IMR-90 (cell line): Measurements from ENCODE around the gene IGLL1. TPM values are rescaled to one million over a fixed set of nuclear protein-coding genes. Genes with fewer than 3 reads are reported as not detected.
"Not testable (repeated sequence)": the region's sequence is repeated elsewhere in the genome, so short reads cannot be mapped to it uniquely, and the experiment has no call there.

ENCODE experiments used
- ATAC-seq: fragments of 200-7000 bp; cut with Tn5 transposase; 2 replicates; pipeline ENCODE4 v1.9.1; 2020; ENCODE audit warnings: low read depth, mild to moderate bottlenecking, moderate library complexity
- BruUV-seq: library from RNA; stranded (reverse); fragments of 400-500 nt; replicated peaks from 2 replicates; lab custom pipeline; 2021; lab: Mats Ljungman, UMichigan
- CTCF ChIA-PET: fragments of 300-600 bp; formaldehyde crosslinking; extraction: SDS; loops from one replicate; lab custom pipeline; 2021; ENCODE audit warnings: antibody characterized with exemption; lab: Yijun Ruan, JAX
- POLR2A ChIA-PET: fragments of 300-600 bp; sonication (Branson Sonifier 250); formaldehyde crosslinking; loops from one replicate; lab custom pipeline; 2022; ENCODE audit warnings: antibody characterized with exemption; ENCODE audit not compliant: unreplicated experiment; lab: Charles Lee
- DNase-seq: peaks from one replicate; pipeline ENCODE4 v3.0.0; 2013
- H2AFZ ChIP-seq: replicated peaks from 2 replicates; pipeline ENCODE3; 2013; ENCODE audit warnings: low read length, mild to moderate bottlenecking; ENCODE audit not compliant: poor library complexity
- H2AK5ac ChIP-seq: 2 replicates; pipeline ENCODE4 v1.6.1; 2013; ENCODE audit warnings: low read depth, low read length, inconsistent platforms
- H2AK9ac ChIP-seq: replicated peaks from 2 replicates; pipeline ENCODE3; 2013; ENCODE audit warnings: mild to moderate bottlenecking, low read depth, low read length, moderate library complexity; ENCODE audit not compliant: poor library complexity
- H2BK120ac ChIP-seq: 2 replicates; pipeline ENCODE4 v1.6.1; 2013; ENCODE audit warnings: low read depth, low read length, inconsistent platforms
- H2BK15ac ChIP-seq: 3 replicates; pipeline ENCODE4 v1.6.1; 2013; ENCODE audit warnings: low read depth, low read length, inconsistent platforms
- H2BK20ac ChIP-seq: 2 replicates; pipeline ENCODE4 v1.6.1; 2013; ENCODE audit warnings: low read depth, mild to moderate bottlenecking, inconsistent platforms, low read length, moderate library complexity
- H2BK5ac ChIP-seq: 2 replicates; pipeline ENCODE4 v1.6.1; 2013; ENCODE audit warnings: mild to moderate bottlenecking, low read depth, low read length, inconsistent platforms; ENCODE audit not compliant: poor library complexity, severe bottlenecking
- H3K14ac ChIP-seq: replicated peaks from 2 replicates; pipeline ENCODE4 v1.6.1; 2013; ENCODE audit warnings: low read depth, low read length, inconsistent platforms
- H3K18ac ChIP-seq: 2 replicates; pipeline ENCODE4 v1.6.1; 2013; ENCODE audit warnings: low read depth, low read length, control low read depth
- H3K23ac ChIP-seq: 2 replicates; pipeline ENCODE4 v1.6.1; 2013; ENCODE audit warnings: low read depth, low read length, inconsistent platforms
- H3K27ac ChIP-seq: 2 replicates; pipeline ENCODE4 v1.5.1; 2013; ENCODE audit warnings: mild to moderate bottlenecking, control low read depth, low read length; ENCODE audit not compliant: insufficient read depth
- H3K27me3 ChIP-seq: 2 replicates; pipeline ENCODE4 v1.6.1; 2013; ENCODE audit warnings: low read length; ENCODE audit not compliant: control insufficient read depth, insufficient read depth
- H3K36me3 ChIP-seq: 2 replicates; pipeline ENCODE4 v1.6.1; 2013; ENCODE audit warnings: low read length, mixed read lengths; ENCODE audit not compliant: control insufficient read depth, insufficient read depth
- H3K4ac ChIP-seq: 2 replicates; pipeline ENCODE4 v1.6.1; 2013; ENCODE audit warnings: low read depth, low read length, inconsistent platforms
- H3K4me1 ChIP-seq: 2 replicates; pipeline ENCODE4 v1.6.1; 2013; ENCODE audit warnings: low read length, mixed read lengths; ENCODE audit not compliant: control insufficient read depth, insufficient read depth
- H3K4me2 ChIP-seq: 2 replicates; pipeline ENCODE4 v1.6.1; 2013; ENCODE audit warnings: low read depth, mild to moderate bottlenecking, control low read depth, low read length, moderate library complexity
- H3K4me3 ChIP-seq: 2 replicates; pipeline ENCODE4 v1.5.1; 2013; ENCODE audit warnings: low read depth, mild to moderate bottlenecking, control low read depth, low read length, moderate library complexity; ENCODE audit not compliant: insufficient read depth
- H3K56ac ChIP-seq: 2 replicates; pipeline ENCODE4 v1.6.1; 2013; ENCODE audit warnings: low read length, inconsistent platforms; ENCODE audit not compliant: insufficient read depth; ENCODE audit errors: extremely low read depth
- H3K79me1 ChIP-seq, 2 experiments: 2 replicates each; pipeline ENCODE4 v1.6.1; 2013; ENCODE audit warnings: low read length in 2 of 2, inconsistent platforms in 1 of 2, low read depth in 1 of 2
- H3K9ac ChIP-seq: 2 replicates; pipeline ENCODE4 v1.6.1; 2013; ENCODE audit warnings: low read depth, low read length, control low read depth
- H3K9me1 ChIP-seq: 2 replicates; pipeline ENCODE4 v1.6.1; 2013; ENCODE audit warnings: low read length, inconsistent platforms; ENCODE audit not compliant: insufficient read depth
- H3K9me3 ChIP-seq: 2 replicates; pipeline ENCODE4 v1.6.1; 2013; ENCODE audit warnings: low read length; ENCODE audit not compliant: control insufficient read depth, insufficient read depth
- H4K20me1 ChIP-seq: 2 replicates; pipeline ENCODE4 v1.6.1; 2013; ENCODE audit warnings: low read length, inconsistent platforms; ENCODE audit not compliant: insufficient read depth
- H4K5ac ChIP-seq: 2 replicates; pipeline ENCODE4 v1.6.1; 2013; ENCODE audit warnings: mild to moderate bottlenecking, low read depth, low read length, control low read depth
- H4K8ac ChIP-seq, 2 experiments: 2 replicates each; pipeline ENCODE4 v1.6.1; 2013; ENCODE audit warnings: low read depth in 2 of 2, low read length in 2 of 2, control low read depth in 1 of 2, inconsistent platforms in 1 of 2
- H4K91ac ChIP-seq: 2 replicates; pipeline ENCODE4 v1.6.1; 2013; ENCODE audit warnings: low read depth, low read length, inconsistent platforms; ENCODE audit not compliant: insufficient read depth
- NFE2L2 ChIP-seq: fragments of 150-350 bp; IDR thresholded peaks from 2 replicates; pipeline ENCODE4 v1.6.1; 2016; ENCODE audit warnings: low read depth, mild to moderate bottlenecking, low read length
- WGBS, 2 experiments: methylation state at CpG; one replicate each; pipeline versions ENCODE4 v1.1.5 to v1.1.7; 2013; ENCODE audit warnings: missing lambda C conversion rate in 2 of 2; ENCODE audit not compliant: insufficient read length in 1 of 2; ENCODE audit errors: extremely low coverage in 2 of 2; 5-methylcytosine and 5-hydroxymethylcytosine counted together
- dilution Hi-C: fragments of 300-500 bp; cut with HindIII; formaldehyde crosslinking; loops from one replicate; pipeline ENCODE4 v1.14.3; 2018; ENCODE audit warnings: low sequenced_read_pairs; ENCODE audit not compliant: unreplicated experiment
- in situ Hi-C: fragments of 300-500 bp; cut with MboI; formaldehyde crosslinking; loops from 3 replicates; pipeline ENCODE4 v1.14.3; 2019; ENCODE audit warnings: low sequenced_read_pairs, inconsistent platforms, mixed read lengths
- intact Hi-C: fragments of 100-400 bp; cut with micrococcal nuclease; formaldehyde crosslinking; loops from 2 replicates; pipeline ENCODE4 v1.10.0; 2022
- polyA plus RNA-seq, 3 experiments: library from polyadenylated mRNA; depleted of rRNA; stranded (reverse); fragments of >200 nt; gene quantifications; 2 replicates each; pipeline ENCODE4 v1.2.3, GENCODE V29; 2012; ENCODE audit warnings: low replicate concordance in 1 of 3
- total RNA-seq: library from RNA; depleted of rRNA; stranded (reverse); fragments of >200 nt; gene quantifications from 2 replicates; pipeline ENCODE4 v1.2.3, GENCODE V29; 2012

The IGLL1 gene
- total and polyA plus RNA-seq, 2 of the 4 experiments (the other 2 are of a cell fraction): not detected

- no peak overlapping the region for H3K56ac ChIP-seq
- no peak for TF ChIP-seq NFE2L2
- H3K14ac ChIP-seq: no peak overlapping the region
- H3K4me2 ChIP-seq: no peak overlapping the region
- no peak overlapping the region for H3K23ac ChIP-seq
- DNase-seq (no peak), ATAC-seq (no peak)
- no TSS peak for BruUV-seq
- H3K27me3 ChIP-seq: peaks cover 1% of the 10 kb centered on the region; the same call in 1 of the 2 replicates
- CTCF ChIA-PET: interaction anchor here (1.5 kb wide), 1 partner anchor 305 kb away, joined by 5 read pairs; no protein-coding TSS in a partner anchor
- intact Hi-C loops: loop anchor here (5.0 to 10.0 kb wide), 3 partner anchors 222 to 410 kb away; partner anchors contain the start of gene CHCHD10
- in situ Hi-C loops: no loop called here
- no peak overlapping the region for H2AFZ ChIP-seq
- H3K79me1 ChIP-seq: no peaks in the 10 kb centered on the region
- no peak overlapping the region for H2BK15ac ChIP-seq
- H3K36me3 ChIP-seq: no peaks in the 10 kb centered on the region
- dilution Hi-C loops: no loop called here
- no peak overlapping the region for H4K8ac ChIP-seq
- no peak overlapping the region for H2AK5ac ChIP-seq
- 100% methylated on average over 1 of the region's 2 CpGs; no CpG with 5 or more reads in 1 of the 2 experiments for WGBS, 2 experiments
- H3K9me3 ChIP-seq: peaks cover 8% of the 10 kb centered on the region
- H4K5ac ChIP-seq: no peak overlapping the region
- no peak overlapping the region for H2BK5ac ChIP-seq
- H3K4ac ChIP-seq: no peak overlapping the region
- no peak overlapping the region for H2AK9ac ChIP-seq
- H4K91ac ChIP-seq: no peak overlapping the region
- H2BK20ac ChIP-seq: no peak overlapping the region
- H3K18ac ChIP-seq: no peak overlapping the region
- H3K4me3 ChIP-seq: no peak overlapping the region
- H3K27ac ChIP-seq: no peak overlapping the region
- no peak overlapping the region for H3K9ac ChIP-seq
- no peaks in the 10 kb centered on the region for H4K20me1 ChIP-seq
- H3K9me1 ChIP-seq: no peaks in the 10 kb centered on the region
- no peaks in the 10 kb centered on the region for H3K4me1 ChIP-seq
- POLR2A ChIA-PET: no interaction called here
- no peak overlapping the region for H2BK120ac ChIP-seq
These were observed 35.2 kb downstream of the IGLL1 start for GRCh38 chr22:23544852-23545251.

GRCh38 chr22:23543506-23544000, 36.5 kb downstream of the IGLL1 start:
- CTCF ChIA-PET: interaction anchor here (1.5 kb wide), 1 partner anchor 306 kb away, joined by 5 read pairs; no protein-coding TSS in a partner anchor
- H2BK120ac ChIP-seq, H4K20me1 ChIP-seq, H2AFZ ChIP-seq, H3K27ac ChIP-seq, H4K91ac ChIP-seq, H3K18ac ChIP-seq, H4K5ac ChIP-seq, dilution Hi-C loops, H3K56ac ChIP-seq, BruUV-seq, in situ Hi-C loops, H3K14ac ChIP-seq, H3K9ac ChIP-seq, H3K4me3 ChIP-seq, H3K9me1 ChIP-seq, H3K9me3 ChIP-seq, H2BK20ac ChIP-seq, H3K79me1 ChIP-seq, H2BK15ac ChIP-seq, H2BK5ac ChIP-seq, H3K4me1 ChIP-seq, H2AK5ac ChIP-seq, H2AK9ac ChIP-seq, POLR2A ChIA-PET, DNase-seq, ATAC-seq, H3K4ac ChIP-seq, H3K36me3 ChIP-seq, H3K23ac ChIP-seq, H3K4me2 ChIP-seq, H3K27me3 ChIP-seq, H4K8ac ChIP-seq: not testable (repeated sequence)
- WGBS, 2 experiments: no CpG with 5 or more reads among the region's 1 CpG
- intact Hi-C loops: loop anchor here (5.0 to 10.0 kb wide), 3 partner anchors 224 to 411 kb away; partner anchors contain the start of gene CHCHD10
